ENCODE data around the gene NFKBIE. TPM values are rescaled to one million over a fixed set of nuclear protein-coding genes. Genes with fewer than 3 reads are reported as not detected.

NFKBIE gene
- polyA plus RNA-seq, 1 donor (not counting 4 experiments of a cell fraction or from before 2014, with no cell fraction given): 7.3 TPM

DNA sequence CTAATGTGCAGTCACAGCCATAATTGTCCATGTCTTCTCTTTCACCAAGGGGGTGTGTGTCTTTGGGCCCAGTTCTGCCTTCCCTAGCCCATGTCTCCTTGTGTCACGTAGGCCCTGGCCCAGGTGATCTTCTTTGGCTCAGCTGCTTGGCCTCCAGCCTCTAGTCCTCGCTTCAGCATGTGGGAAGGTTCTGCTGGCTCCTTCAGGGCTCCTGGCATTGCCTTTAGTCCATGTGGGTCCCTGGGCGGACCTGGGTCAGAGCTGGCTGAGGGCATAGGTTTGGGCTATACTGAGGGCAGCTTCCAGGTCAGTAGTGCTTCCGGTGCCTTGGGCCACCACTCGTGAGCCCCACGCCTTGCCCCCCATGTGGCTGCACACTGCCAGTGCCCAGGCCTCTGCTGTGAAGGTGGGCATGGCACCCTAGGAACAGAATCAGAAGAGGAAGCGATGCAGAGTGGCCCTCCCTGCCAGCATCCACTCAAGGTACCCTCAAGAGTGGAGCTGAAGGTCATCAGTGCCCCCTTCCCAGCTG, 35.0 kb upstream of the NFKBIE start:
- H3K4me3 ChIP-seq (ENCODE audit: control insufficient read depth in 2 of 3, extremely low read depth in 1 of 3, insufficient read depth in 2 of 3, low read depth in 1 of 3, low read length in 3 of 3): no peak overlapping the region
- no peaks in the 10 kb centered on the region for H3K9me3 ChIP-seq (ENCODE audit: control insufficient read depth, low read depth, low read length)
- dilution Hi-C loops (cut with MboI; ENCODE audit: extremely low pct_ligation_motif_present, low sequenced_read_pairs): no loop called here
- peaks cover 3% of the 10 kb centered on the region for H4K20me1 ChIP-seq (ENCODE audit: control insufficient read depth, extremely low read depth, insufficient read depth, low read length)
- DNase-seq (ENCODE audit: low read depth, low spot score) (no peak), FAIRE-seq (no peak)
- no peaks in the 10 kb centered on the region for H3K79me2 ChIP-seq (ENCODE audit: control insufficient read depth, insufficient read depth, low read length)
- no peak overlapping the region for H3K4me2 ChIP-seq (ENCODE audit: control insufficient read depth, extremely low read depth, insufficient read depth, low read depth, low read length)
- no peak overlapping the region for H2AFZ ChIP-seq (ENCODE audit: control insufficient read depth, low read length)
- H3K9me1 ChIP-seq (ENCODE audit: control insufficient read depth, extremely low read depth, insufficient read depth, low read length): peaks cover 2% of the 10 kb centered on the region
- H3K27ac ChIP-seq (ENCODE audit: control insufficient read depth, insufficient read depth, low read length): no peak overlapping the region
- H3K9ac ChIP-seq (ENCODE audit: control insufficient read depth, extremely low read depth, insufficient read depth, low read length): no peak overlapping the region
- peaks cover 40 to 42% of the 10 kb centered on the region in 2 experiments for H3K36me3 ChIP-seq (ENCODE audit: control insufficient read depth in 2 of 2, extremely low read depth in 1 of 2, insufficient read depth in 2 of 2, low read length in 2 of 2)
- TF ChIP-seq CTCF (optimal IDR thresholded peaks at IDR 0.05 in 1 of 3, IDR thresholded peaks at IDR 0.05 in 1 of 3, conservative IDR thresholded peaks at IDR 0.05 in 1 of 3; ENCODE audit: extremely low read depth in 1 of 3, insufficient read depth in 2 of 3, low read length in 3 of 3) (no peak), EZH2 (IDR thresholded peaks at IDR 0.05; ENCODE audit: low read length) (no peak)
- H3K4me1 ChIP-seq (ENCODE audit: control insufficient read depth, extremely low read depth, insufficient read depth, low read length): peaks cover 7% of the 10 kb centered on the region
- H3K27me3 ChIP-seq (ENCODE audit: control insufficient read depth, extremely low read depth, insufficient read depth, low read length): peaks cover 29% of the 10 kb centered on the region

DNA sequence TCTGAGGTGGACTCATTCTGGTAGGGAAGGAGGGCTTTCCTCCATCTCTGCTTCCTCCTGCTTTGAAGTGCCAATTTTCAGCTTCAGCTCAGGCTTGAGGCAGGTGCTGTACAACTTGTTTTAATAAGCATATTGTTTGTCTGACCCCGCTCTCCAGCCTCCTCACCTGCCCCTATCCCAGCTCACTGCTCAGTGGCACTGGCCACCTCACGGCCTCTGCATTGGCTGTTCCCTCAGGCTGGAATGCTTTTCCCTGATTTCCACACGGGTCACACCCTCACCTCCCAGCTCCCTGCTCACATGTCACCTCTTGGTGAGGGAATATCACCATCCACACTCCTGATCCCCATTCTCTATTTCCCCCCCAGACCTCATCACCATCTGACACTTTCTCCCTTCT, 33.5 kb upstream of the NFKBIE start:
- Histone ChIP-seq H3K36me3 (ENCODE audit: control insufficient read depth in 2 of 2, extremely low read depth in 1 of 2, insufficient read depth in 2 of 2, low read length in 2 of 2) (peaks cover 27 to 30% of the 10 kb centered on the region in 2 experiments), H3K9me3 (ENCODE audit: control insufficient read depth, low read depth, low read length) (no peaks in the 10 kb centered on the region), H3K4me1 (ENCODE audit: control insufficient read depth, extremely low read depth, insufficient read depth, low read length) (peaks cover 7% of the 10 kb centered on the region), H4K20me1 (ENCODE audit: control insufficient read depth, extremely low read depth, insufficient read depth, low read length) (peaks cover 3% of the 10 kb centered on the region), H2AFZ (ENCODE audit: control insufficient read depth, low read length) (no peak overlapping the region), H3K79me2 (ENCODE audit: control insufficient read depth, insufficient read depth, low read length) (no peaks in the 10 kb centered on the region), H3K27me3 (ENCODE audit: control insufficient read depth, extremely low read depth, insufficient read depth, low read length) (peaks cover 37% of the 10 kb centered on the region), H3K4me3 (ENCODE audit: control insufficient read depth in 2 of 3, extremely low read depth in 1 of 3, insufficient read depth in 2 of 3, low read depth in 1 of 3, low read length in 3 of 3) (no peak overlapping the region), H3K27ac (ENCODE audit: control insufficient read depth, insufficient read depth, low read length) (no peak overlapping the region), H3K9me1 (ENCODE audit: control insufficient read depth, extremely low read depth, insufficient read depth, low read length) (peaks cover 2% of the 10 kb centered on the region), H3K9ac (ENCODE audit: control insufficient read depth, extremely low read depth, insufficient read depth, low read length) (no peak overlapping the region), H3K4me2 (ENCODE audit: control insufficient read depth, extremely low read depth, insufficient read depth, low read depth, low read length) (no peak overlapping the region)
- no peak for TF ChIP-seq CTCF (optimal IDR thresholded peaks at IDR 0.05 in 1 of 3, IDR thresholded peaks at IDR 0.05 in 1 of 3, conservative IDR thresholded peaks at IDR 0.05 in 1 of 3; ENCODE audit: extremely low read depth in 1 of 3, insufficient read depth in 2 of 3, low read length in 3 of 3)
- TF ChIP-seq EZH2 (IDR thresholded peaks at IDR 0.05; ENCODE audit: low read length): no peak
- FAIRE-seq (no peak), DNase-seq (ENCODE audit: low read depth, low spot score) (no peak)
- dilution Hi-C loops (cut with MboI; ENCODE audit: extremely low pct_ligation_motif_present, low sequenced_read_pairs): no loop called here
